Stimulated activated CD4-positive, alpha-beta T cell treated with anti-CD3 and anti-CD28 coated beads, Interleukin-4, amount 100 ng/mL, for 4 hours (primary cell): ENCODE measurements around the gene ADM2.

Experiments used
- DNase-seq, 2 experiments: peaks; one replicate each; pipeline ENCODE4 v3.0.0-alpha.2; 2020

ADM2 gene

DNA sequence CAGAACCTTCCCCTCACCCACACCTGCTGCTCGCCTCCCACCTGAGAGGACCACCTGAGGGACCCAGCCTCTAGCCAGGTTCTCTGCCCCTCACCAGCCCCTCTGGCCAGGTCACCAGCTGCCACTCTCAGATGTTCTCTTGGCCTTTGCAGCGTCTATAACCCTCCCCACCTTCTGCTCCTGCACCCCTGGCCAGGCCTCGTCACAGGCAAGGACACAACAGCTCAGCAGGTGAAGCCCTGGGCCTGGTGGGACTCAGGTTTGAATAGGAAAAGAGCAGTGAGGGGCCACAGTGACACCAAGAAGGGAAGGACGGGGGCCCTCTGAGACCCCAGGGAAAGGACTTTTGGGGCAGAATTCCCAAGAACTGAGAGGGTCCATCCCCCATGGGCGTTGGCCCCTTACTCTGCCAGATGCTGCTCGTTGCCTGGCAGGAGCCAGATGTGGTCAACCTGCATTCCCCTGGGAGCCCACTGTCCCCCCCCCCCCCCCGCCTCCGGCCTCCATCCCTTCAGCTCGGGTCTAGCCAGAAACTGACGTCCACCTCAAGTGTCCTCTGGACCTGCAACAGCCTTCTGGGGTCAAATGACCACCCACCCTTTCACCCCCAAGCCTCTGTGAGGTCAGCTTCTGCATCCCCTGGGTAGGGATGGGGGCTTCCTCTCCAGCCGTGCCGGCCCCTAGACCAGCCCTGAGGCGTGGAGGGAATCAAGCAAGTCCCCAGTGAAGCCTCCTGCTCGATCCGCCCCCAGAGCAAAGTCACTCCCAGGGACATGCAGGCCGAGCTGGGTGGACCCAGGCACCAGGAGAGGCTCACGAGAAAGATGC is 35.2 kb upstream of the ADM2 start:
- no peak for DNase-seq

DNA sequence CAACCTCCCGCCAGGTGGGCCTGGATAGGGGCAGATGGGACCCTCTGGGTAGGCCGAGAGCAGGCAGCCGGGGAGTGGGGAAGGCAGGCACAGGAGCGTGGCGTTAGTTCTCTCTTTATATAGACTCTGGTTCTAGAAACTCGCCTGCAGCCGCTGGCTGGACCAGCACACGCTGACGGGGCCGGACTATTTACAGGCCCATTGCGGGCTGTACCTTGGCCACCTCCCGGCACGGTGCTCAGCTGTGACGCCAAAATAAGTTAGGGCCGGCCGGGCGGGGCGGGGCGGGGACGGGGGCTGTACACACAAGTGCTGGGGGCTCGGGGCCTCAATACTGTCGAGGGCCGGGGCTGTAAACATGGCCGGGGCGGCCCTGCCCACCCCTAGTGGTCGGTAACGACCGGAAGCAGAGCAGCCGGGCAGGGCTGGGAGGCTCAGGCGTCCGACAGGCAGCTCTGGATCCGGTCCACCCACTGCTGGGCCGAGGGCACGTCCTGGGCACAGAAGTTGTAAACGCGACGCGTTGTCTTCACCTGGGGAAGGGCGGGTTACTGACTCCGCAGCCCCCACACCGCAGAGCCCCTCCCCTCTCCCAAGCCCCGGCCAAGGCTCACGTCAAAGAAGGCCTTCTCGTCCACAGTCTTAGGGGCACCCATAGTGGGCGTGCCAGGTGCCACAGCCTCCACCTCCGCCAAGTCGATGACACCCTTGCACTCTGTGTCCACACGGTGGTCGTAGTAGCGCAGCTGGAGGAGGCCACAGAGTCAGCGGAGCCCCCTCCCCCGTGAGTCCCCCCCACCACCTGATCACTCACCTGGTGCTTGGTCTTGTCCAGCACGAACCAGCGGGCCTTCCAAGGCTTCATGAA is 34.4 kb upstream of the ADM2 start:
- no peak for DNase-seq

DNA sequence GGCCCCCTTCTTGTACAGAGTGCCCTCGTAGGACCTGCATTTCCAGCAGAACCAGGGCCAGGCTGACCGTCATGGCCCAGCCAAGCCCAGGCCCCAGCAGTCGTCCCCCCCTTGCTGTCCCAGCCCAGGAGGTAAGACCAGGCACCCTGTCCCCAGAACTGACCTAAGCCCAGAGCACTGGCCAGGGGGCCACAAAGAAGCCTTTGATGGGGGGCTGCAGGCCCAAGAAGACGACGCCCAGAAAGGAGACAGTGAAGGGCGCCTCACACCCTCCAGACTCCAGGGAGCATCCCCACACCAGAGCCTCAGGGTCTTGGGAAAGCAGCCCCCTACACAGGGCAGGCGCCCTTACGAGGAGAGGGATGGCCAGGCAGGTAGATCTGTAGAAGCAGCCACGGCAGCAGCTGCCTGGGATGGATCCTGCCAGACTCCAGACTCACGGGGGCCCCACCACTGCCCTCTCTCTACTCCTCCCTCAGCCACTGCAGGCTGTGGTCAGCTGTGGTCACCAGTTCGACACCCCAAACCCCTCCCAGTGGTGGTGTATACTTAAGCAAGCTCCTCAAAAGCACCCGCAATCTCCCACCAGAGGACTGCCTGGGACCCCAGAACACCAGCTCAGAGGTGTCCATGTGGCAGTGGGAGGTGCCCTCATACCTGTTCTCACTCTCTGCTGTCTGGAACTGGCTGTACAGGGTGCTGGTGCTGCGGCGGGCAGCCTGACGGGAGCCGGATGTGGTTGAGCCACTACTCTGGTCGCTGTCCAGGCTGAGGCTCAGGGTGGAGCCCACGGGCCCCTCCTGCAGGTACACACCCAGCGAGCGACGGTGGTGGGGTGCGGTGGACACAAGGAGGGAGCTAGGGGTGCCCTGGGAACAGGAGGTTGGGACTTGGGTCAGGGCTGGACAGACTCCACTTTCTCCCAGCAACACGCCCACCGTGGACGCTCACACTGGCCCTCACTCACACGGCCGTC is 33.5 kb upstream of the ADM2 start:
- DNase-seq, result no peak

DNA sequence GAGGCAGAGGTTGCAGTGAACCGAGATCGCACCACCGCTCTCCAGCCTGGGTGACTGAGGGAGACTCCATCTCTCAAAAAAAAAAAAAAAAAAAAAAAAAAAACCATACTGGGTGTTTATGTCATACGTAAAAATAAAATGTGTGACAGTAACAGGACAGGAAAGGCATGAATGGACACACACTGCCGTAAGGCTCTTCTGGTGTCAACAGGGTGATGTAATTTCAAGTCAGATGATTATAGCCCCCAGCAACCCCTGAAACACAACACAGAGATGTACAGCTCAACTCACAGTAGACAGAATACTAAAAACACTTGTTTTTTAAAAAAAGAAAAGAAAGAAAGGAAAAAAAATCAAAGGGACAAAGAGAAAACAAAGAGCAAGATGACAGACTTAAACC is 28.7 kb upstream of the ADM2 start:
- DNase-seq, result no peak

DNA sequence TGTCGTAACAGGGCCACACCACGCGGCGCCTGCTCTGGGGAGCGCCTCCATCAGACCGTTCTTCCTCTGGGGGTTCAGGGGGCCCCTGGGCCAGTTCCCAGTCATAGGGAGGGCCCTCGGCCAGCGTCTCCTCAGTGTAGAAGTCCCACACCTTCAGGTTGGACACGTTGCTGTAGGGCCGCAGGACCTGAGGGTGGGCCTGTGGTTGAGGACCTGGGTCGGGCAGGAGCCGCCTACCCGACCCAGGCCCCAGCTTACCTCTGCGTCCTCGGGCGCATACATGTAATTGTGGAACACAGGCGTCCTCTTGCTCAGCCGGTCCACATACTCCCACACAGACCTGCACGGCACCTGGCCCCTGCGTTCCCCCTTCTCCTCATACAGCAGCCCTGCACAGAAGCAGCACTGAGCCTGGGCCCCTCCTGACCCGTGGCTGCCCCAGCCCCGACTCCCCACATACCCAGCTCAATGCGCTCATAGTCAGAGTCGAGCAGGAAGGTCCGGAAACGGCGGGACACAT is 26.7 kb upstream of the ADM2 start:
- DNase-seq, result no peak

DNA sequence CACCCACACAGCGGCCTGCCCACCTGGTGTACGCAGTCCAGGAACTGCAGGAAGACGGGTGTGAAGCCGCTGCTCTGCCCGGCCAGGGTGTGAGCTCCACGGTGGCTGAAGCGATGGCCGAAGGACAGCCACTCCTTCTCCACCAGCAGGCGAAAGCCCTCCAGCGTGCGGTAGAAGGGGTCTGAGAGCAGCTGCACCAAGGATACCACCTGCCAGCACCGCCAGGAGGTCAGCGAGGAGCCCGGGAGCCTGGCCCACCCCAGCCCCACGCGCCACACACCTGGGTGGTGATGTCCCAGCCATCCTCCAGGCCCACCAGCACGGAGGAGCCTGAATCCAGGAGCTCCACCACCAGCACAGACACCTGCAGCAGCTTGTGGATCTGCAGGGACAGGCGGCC is 26.1 kb upstream of the ADM2 start:
- DNase-seq, result no peak

DNA sequence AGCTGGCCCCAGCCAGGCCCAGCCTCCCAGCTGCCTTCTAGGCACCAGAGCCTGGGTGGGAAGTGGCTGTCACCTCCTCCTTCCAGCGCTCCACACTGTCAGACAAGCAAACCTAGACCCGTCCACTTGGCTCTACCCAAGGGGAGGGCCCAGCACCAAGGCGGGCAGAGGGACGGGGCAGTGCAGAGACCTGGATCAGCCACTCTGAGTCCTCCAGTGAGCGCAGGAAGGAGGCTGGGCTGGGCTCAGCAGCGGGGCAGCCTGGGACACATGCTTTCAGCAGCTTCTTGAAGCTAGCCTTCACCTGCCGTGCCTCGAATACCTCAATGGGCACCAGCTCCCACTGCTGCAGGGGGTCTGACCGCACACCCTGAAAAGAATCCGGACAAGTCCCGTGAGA is 25.3 kb upstream of the ADM2 start:
- no peak for DNase-seq

DNA sequence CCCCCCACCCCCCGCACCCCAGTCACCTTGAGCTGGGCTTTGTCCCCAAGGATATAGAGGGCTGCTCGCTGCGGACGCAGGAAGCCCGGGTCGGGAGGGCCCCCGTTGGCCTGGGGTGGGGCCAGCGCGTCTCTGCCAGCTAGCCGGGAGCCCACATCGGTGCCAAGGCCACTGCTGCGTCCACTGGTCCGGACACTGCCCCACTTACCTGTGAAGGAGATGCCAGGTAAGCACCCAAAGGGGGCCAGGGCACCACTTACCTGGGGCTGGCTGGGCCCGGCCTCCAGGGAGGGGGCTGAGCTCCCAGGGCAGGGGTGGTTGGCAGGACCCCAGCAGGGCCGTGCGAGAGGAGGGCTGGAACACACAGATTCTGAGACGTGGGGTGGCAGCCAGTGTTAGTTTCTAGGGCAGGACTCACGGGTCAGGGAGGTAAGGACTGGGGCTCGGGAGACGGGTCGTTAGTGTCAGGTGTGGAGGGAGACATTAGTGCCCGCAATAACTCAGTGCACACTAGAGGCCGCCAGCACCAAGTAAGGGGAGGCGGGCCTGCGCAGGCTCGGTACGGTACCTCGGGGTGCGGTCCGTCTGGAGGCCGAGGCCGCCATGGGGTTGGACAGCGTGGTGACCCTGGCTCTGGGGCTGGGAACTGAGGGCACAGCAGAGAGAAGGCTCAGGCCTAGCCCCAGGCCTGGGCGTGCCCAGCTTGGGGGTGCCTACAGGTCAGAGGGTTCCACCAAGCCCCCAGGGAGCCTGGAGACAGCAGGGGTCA is 24.7 kb upstream of the ADM2 start:
- no peak for DNase-seq

DNA sequence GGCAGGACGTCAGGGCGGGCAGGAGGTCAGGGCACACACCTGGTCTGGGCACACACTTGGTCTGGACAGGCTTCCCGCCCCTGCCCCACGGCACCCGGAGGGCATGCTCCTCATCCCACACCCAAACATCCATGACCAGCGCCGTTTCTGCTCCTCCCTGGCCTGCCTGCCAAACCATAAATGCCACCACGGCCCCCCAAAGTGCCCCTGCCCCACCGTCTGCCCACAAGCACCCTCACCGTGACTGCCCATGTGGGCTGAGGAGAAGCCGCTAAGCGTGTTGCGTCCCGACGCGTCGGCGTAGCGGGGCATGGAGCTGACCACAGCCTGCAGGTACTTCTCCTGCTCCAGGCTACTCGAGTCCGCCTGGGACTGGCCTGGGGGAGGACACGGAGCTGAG is 22.3 kb upstream of the ADM2 start:
- no peak for DNase-seq

DNA sequence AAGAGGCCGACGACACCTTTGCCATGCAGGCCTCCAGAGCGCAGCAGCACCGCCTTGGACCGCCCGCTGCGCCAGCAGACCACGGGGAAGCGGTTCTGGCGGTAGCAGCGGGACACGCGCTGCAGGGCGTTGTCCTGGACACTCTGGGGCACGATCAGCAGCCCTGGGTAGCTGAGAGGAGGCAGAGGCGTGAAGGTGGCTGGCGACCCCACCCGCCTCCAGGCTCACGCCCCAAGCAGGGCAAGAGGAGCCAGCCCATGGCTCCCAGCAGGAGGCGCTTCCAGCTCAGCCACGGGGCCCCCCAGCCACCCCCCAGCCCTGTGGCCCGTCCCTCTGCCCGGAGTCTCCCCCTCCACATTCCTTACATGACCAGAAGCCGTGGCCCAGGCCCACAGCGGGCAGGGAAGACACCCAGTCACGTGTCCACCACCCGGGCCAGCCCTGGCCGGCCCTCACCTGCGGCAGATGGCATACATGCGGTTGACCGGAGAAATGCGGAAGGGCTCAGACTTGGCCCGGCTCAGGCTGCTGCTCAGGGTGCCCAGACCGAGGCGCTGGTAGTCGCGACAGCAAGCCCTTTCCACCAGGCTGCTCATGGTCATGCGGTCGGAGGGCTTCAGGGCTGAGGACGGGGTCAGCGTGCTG is 21.7 kb upstream of the ADM2 start:
- DNase-seq, result no peak

DNA sequence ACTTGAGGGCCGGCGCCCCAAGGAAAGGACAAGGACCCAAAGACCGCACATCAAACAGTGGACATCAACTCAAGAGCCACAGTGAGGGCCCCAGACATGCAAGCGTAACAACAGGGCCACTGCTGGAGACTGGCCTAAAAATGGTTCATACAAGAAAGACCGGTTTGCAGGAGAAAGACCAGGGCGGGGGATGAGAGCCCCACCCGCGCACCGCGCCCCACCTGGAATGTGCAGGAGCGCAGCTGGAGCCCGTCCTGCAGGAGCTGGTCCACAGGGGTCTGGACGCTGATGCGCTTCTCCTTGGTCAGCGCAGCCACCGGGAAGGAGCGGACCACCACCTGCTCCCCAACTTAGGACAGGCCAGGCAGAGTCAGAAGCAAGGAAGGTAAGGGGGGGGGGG is 20.4 kb upstream of the ADM2 start:
- DNase-seq, result no peak

DNA sequence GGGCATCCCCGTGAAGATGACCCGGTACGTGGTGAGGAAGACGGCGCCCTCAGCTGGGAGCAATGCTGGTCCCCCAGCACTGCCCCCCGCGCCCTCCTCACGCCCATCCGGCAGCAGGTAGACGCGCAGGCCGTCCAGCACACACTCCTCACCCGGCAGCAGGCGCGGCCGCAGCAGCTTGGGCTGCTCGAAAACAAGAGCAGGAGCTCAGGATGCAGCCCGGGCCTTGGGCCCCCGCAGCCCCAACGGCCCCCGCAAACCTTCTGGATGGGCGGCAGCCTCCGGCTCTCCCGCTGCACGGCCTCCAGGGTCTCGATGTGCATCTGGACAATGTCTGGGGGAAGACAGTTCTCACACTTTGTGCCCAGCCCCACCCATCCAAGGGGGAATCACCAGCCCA is 19.8 kb upstream of the ADM2 start:
- DNase-seq, result no peak

DNA sequence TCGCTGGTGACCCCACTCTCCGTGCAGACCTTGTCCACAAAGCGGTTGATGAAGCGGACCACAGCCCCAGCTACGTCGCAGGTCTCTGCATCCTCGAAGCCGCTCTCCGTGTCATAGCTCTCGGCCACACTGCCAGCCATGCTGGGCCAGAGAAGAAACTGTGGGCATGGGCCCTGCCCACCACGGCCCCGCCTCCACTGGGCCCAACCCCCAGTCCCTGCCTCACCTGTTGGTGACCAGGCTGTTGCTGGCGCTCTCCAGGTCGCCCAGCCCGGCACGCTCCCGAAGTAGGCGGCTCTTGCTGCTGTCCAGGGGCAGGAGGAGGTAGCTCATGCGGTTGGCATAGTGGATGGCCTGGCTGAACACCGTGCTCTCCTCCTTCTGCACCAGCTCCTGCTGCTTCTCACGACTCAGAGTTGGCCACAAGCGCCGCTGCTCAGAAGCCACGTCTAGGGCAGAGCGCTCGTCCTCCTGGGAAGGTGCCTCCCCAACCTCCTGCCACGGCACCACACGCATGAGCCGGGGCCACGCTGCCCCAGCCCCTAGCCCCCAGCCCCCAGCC is 19.3 kb upstream of the ADM2 start:
- DNase-seq, result no peak

DNA sequence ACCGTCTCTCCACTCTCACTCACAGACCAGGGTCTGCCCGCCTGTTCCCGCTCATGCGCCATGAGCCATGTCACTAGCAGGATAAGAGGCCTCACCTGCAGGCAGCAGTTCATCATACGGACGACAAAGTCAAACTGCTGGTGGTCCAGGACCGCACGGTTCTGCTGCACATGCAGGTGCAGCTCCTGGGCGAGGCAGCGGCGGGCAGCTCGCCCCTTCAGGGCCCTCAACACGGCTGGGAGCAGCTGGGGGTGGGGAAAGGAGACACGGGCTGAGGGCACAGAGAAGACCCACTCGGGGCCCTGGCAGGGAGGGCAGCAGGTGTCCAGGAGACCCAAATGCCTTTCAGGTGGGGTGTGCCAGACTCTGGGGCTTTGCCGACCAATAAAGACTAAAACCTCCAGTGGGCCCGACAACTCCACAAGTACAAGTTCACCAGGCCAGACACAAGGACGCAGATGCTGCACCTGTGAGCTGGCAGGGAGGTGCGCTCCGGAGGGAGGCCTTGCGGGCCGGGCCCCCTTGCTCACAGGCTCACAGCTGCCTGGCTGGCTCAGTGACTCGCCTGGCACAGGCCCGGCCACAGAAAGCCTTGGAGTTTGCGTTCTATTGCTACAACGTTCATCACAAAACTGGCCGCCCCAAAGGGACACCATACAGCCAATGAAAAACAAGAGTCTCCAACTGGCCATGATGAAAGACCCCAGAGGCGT is 18.0 kb upstream of the ADM2 start:
- DNase-seq, result no peak

DNA sequence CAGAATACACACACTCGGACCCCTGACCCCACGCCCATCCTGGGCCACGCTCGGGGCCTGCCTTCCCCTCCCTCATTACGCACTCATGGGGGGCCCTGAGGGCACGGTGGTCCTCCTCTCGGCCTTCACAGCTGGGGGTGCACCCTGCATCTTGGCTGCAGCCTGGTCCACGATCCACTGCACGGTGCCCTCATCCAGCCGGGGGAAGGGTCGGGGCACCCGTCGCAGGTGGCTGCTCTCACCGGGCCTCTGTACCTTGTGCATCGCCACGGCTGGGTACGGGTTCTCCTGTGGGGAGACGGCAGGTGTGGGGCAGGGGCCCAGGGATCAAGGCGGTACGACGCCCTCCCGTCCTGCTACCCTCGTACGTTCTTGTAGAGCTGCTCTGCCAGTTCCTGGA is 16.9 kb upstream of the ADM2 start:
- no peak for DNase-seq

DNA sequence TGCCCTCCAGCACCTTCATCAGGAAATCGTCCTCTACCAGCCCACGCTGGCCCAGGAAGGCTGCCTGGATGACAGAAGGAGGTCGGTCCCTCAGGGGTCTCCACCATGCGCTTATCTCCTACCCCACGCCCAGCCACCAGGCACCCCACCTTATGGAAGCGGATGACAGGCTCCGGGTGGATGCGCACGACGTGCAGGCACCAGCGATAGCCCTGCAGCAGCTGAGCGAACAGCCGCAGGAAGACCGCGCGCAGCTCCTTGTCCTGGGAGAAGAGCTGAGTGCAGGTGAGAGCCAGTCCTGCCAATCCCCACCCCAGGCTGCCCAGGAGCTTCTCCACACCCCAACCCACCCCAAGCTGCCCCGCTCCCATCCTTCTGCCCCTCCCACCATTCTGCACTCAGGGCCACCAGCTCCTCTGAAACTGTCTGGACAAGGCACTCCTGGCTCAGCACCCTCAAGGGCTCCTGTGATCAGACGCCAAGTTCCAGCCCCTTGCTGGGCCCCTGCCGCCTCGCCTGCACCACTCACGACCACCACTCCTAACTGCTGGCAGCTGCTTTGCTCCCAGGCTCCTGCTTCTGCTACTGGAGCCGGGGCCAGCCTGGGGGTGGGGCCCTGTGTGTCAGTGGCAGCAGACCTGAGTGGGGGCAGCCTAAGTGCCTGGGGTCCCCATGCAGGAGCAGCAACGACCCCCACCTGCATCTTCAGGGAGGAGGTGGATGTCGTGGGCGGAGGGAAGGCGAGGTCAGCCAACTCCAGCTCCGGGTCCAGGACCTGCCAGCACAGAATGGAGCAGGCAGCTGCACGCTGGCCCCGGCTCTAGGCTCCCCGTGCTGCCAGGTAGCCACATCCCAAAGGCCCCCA is 16.0 kb upstream of the ADM2 start:
- no peak for DNase-seq

DNA sequence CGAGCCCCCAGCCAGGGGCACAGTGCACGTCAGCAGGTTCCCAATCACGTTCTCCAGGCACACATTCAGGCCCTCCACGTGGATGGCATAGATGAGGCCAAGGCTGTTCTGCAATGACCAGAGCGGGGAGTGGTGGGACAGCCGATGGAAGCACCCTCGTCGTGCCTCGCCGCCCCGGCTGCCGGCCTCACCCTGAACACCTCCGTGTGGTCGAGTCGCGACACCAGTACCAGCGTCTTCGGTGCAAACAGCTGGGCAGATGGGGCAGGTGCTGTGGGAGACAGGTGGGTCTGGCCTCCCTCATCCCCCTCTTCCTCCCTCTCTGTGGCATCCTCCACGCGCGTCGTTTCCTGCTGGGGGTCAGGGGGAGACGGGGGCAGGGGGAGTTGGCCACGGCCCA is 14.0 kb upstream of the ADM2 start:
- no peak for DNase-seq

DNA sequence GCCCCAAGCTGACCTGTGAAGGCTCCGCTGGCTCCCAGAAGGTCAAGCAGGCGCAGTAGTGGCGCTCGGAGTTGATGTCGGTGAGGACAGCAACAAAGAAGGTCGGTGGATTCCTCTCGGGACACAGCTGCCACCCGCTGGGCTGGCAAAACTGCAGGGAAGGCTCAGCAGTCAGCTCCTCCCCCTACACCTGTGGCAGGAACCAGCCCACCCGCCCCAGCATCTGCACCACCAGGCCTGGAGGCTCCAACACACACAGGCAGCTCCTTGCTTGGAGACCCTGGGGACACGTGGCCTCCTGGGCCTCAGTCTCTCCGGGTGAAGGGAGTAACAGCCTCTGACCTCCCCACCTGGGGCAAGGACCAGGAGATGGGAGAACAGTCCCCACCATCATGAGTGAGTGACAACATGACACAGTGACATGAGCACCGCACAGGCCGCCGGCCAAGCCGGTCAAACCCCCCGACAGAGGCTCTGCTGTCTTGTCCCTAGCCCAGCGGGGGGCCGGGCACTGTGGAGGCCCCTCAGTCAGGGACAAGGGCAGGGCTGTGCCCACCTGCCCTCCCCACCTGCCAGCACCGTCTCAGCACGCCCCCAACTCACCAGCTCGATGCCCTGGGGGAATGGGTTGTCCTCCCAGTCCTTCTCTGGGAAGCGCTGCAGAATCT is 13.4 kb upstream of the ADM2 start:
- DNase-seq, result no peak

DNA sequence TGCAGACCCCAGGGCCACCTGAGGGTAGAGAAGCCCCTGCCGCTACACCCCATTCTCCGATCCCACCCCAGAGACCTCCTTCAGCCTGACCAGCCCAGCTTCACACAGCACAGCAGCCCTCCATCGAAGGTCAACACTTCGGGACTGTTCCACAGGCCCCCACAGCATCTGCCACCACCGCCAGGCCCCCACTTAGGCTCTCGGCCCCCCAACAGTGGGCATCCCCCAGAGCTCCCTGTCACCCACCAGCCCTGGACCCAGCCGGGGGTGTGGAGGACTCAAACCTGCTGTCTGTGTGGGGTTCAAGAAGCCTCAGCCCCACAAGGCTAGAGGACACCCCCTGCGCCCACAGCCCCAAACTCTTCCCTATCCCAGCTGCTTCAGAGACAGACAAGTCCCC is 12.7 kb upstream of the ADM2 start:
- no peak for DNase-seq
